ENCODE data around the gene SMIM28. TPM values are rescaled to one million over a fixed set of nuclear protein-coding genes. Genes with fewer than 3 reads are reported as not detected.

Gene SMIM28
- total RNA-seq, 1 experiment from 2014 or later, result not detected

DNA sequence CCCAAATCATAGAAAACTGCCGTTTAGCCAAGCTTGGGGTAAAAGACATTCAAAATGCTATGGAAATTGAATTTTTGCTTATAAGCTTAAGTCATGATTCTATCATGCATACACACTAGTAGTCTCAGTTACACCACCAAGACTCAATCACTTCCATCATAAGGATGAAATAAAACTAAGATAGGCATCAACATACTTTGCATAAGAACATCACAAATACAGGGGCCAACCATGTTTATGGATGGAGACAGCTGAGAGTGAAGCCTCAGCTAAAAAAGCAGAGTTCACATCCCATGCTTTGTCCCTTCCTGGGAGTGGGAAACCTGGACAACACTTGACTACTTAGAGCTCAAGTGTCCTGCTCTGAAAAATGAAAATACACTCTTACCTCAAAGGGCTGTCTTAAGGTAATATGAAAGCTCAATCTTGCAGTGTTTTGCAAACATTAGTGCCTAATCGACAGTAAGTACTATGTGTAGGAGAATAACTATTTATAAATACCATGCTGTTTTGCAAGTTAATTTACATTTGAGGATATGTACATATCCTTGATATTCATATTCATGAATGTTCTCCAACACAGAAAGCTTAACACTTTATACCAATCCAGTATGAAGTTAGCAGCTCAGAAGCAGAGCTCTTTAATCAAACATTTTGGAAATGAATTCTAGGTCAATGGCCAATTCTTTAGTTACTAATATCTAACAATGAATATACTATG is 32.0 kb upstream of the SMIM28 start:
- intact Hi-C loops (cut with micrococcal nuclease; ENCODE audit: unreplicated experiment), result no loop called here
- no peaks in the 10 kb centered on the region for H3K4me1 Mint-ChIP-seq (ENCODE audit: low read depth, unreplicated experiment)
- no peak overlapping the region for H3K4me3 Mint-ChIP-seq (ENCODE audit: unreplicated experiment)
- ChIA-PET CTCF (no interaction called here), POLR2A (no interaction called here)
- H3K27ac Mint-ChIP-seq (ENCODE audit: unreplicated experiment), result no peak overlapping the region
- BruUV-seq (replicated peaks), result no TSS peak
- no peaks in the 10 kb centered on the region for H3K4me1 ChIP-seq
- H3K4me3 ChIP-seq (ENCODE audit: low read depth, low read length), result no peak overlapping the region
- no peak for DNase-seq
- no peaks in the 10 kb centered on the region for H3K9me3 ChIP-seq
- no peaks in the 10 kb centered on the region for H3K27me3 Mint-ChIP-seq (ENCODE audit: insufficient read depth, unreplicated experiment)
- no peaks in the 10 kb centered on the region for H3K9me3 Mint-ChIP-seq (ENCODE audit: unreplicated experiment)
- no peaks in the 10 kb centered on the region for H3K36me3 ChIP-seq (ENCODE audit: control insufficient read depth, insufficient read depth, low read length)
- H3K36me3 Mint-ChIP-seq (ENCODE audit: insufficient read depth, unreplicated experiment), result no peaks in the 10 kb centered on the region
- H3K27me3 ChIP-seq (replicated peaks; ENCODE audit: control insufficient read depth, insufficient read depth, low read length), result no peaks in the 10 kb centered on the region
- TF ChIP-seq, protein P1, sequence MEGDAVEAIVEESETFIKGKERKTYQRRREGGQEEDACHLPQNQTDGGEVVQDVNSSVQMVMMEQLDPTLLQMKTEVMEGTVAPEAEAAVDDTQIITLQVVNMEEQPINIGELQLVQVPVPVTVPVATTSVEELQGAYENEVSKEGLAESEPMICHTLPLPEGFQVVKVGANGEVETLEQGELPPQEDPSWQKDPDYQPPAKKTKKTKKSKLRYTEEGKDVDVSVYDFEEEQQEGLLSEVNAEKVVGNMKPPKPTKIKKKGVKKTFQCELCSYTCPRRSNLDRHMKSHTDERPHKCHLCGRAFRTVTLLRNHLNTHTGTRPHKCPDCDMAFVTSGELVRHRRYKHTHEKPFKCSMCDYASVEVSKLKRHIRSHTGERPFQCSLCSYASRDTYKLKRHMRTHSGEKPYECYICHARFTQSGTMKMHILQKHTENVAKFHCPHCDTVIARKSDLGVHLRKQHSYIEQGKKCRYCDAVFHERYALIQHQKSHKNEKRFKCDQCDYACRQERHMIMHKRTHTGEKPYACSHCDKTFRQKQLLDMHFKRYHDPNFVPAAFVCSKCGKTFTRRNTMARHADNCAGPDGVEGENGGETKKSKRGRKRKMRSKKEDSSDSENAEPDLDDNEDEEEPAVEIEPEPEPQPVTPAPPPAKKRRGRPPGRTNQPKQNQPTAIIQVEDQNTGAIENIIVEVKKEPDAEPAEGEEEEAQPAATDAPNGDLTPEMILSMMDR (IDR thresholded peaks at IDR 0.05; ENCODE audit: insufficient read depth in 1 of 2, low read depth in 1 of 2, low read length in 1 of 2, severe bottlenecking in 1 of 2, unreplicated experiment in 1 of 2), result no peak

- Mint-ChIP-seq H3K27me3 (ENCODE audit: insufficient read depth, unreplicated experiment) (no peaks in the 10 kb centered on the region), H3K4me1 (ENCODE audit: low read depth, unreplicated experiment) (no peaks in the 10 kb centered on the region), H3K36me3 (ENCODE audit: insufficient read depth, unreplicated experiment) (no peaks in the 10 kb centered on the region), H3K27ac (ENCODE audit: unreplicated experiment) (no peak overlapping the region), H3K9me3 (ENCODE audit: unreplicated experiment) (no peaks in the 10 kb centered on the region), H3K4me3 (ENCODE audit: unreplicated experiment) (no peak overlapping the region)
- ChIA-PET POLR2A (no interaction called here), CTCF (no interaction called here)
- no TSS peak for BruUV-seq (replicated peaks)
- no peaks in the 10 kb centered on the region for H3K9me3 ChIP-seq
- no peak overlapping the region for H3K4me3 ChIP-seq (ENCODE audit: low read depth, low read length)
- no peaks in the 10 kb centered on the region for H3K4me1 ChIP-seq
- TF ChIP-seq, protein P1 (IDR thresholded peaks at IDR 0.05; ENCODE audit: insufficient read depth in 1 of 2, low read depth in 1 of 2, low read length in 1 of 2, severe bottlenecking in 1 of 2, unreplicated experiment in 1 of 2), result no peak
- intact Hi-C loops (cut with micrococcal nuclease; ENCODE audit: unreplicated experiment), result no loop called here
- no peak for DNase-seq
- no peaks in the 10 kb centered on the region for H3K27me3 ChIP-seq (replicated peaks; ENCODE audit: control insufficient read depth, insufficient read depth, low read length)
- H3K36me3 ChIP-seq (ENCODE audit: control insufficient read depth, insufficient read depth, low read length), result no peaks in the 10 kb centered on the region
Measured at GRCh38 chr6:138346302-138347195, 31.2 kb upstream of the SMIM28 start.

GRCh38 chr6:138347864-138348263 is 29.8 kb upstream of the SMIM28 start:
- Mint-ChIP-seq H3K4me1 (ENCODE audit: low read depth, unreplicated experiment) (no peaks in the 10 kb centered on the region), H3K36me3 (ENCODE audit: insufficient read depth, unreplicated experiment) (no peaks in the 10 kb centered on the region), H3K4me3 (ENCODE audit: unreplicated experiment) (no peak overlapping the region), H3K27me3 (ENCODE audit: insufficient read depth, unreplicated experiment) (peaks cover 3% of the 10 kb centered on the region), H3K9me3 (ENCODE audit: unreplicated experiment) (no peaks in the 10 kb centered on the region), H3K27ac (ENCODE audit: unreplicated experiment) (no peak overlapping the region)
- H3K4me1 ChIP-seq, result no peaks in the 10 kb centered on the region
- H3K4me3 ChIP-seq (ENCODE audit: low read depth, low read length), result no peak overlapping the region
- no peak for DNase-seq
- no peaks in the 10 kb centered on the region for H3K36me3 ChIP-seq (ENCODE audit: control insufficient read depth, insufficient read depth, low read length)
- intact Hi-C loops (cut with micrococcal nuclease; ENCODE audit: unreplicated experiment), result no loop called here
- no peaks in the 10 kb centered on the region for H3K27me3 ChIP-seq (replicated peaks; ENCODE audit: control insufficient read depth, insufficient read depth, low read length)
- BruUV-seq (replicated peaks), result no TSS peak
- POLR2A ChIA-PET, result no interaction called here
- H3K9me3 ChIP-seq, result no peaks in the 10 kb centered on the region
- CTCF ChIA-PET, result no interaction called here
- TF ChIP-seq, protein P1 (IDR thresholded peaks at IDR 0.05; ENCODE audit: insufficient read depth in 1 of 2, low read depth in 1 of 2, low read length in 1 of 2, severe bottlenecking in 1 of 2, unreplicated experiment in 1 of 2), result no peak
